Measurements from ENCODE around the gene TP53BP2.
"Not testable (repeated sequence)": the region's sequence is repeated elsewhere in the genome, so short reads cannot be mapped to it uniquely, and the experiment has no call there.

The TP53BP2 gene

GRCh38 chr1:223810586-223810985, 35.2 kb downstream of the TP53BP2 start:
- Histone ChIP-seq H3K4me1 (ENCODE audit: low read length) (peaks cover 4% of the 10 kb centered on the region; the same call in 1 of the 2 replicates), H3K9ac (ENCODE audit: low read length) (no peak overlapping the region), H3K79me2 (ENCODE audit: low read length) (peaks cover 24% of the 10 kb centered on the region), H3K4me3 (ENCODE audit: low read length) (no peak overlapping the region), H4K20me1 (ENCODE audit: insufficient read depth, low read length) (peaks cover 11% of the 10 kb centered on the region), H3K27ac (ENCODE audit: low read length) (no peak overlapping the region), H3K4me2 (ENCODE audit: low read length) (no peak overlapping the region), H3K9me3 (ENCODE audit: insufficient read depth, low read length) (no peaks in the 10 kb centered on the region), H3K36me3 (replicated peaks; ENCODE audit: low read depth, low read length) (peaks cover 56% of the 10 kb centered on the region), H3K27me3 (ENCODE audit: low read depth, low read length) (no peaks in the 10 kb centered on the region), H2AFZ (ENCODE audit: low read depth, low read length) (no peak overlapping the region)
- TF ChIP-seq EZH2phosphoT487 (IDR thresholded peaks at IDR 0.05; ENCODE audit: low read depth) (no peak), CTCF (IDR thresholded peaks at IDR 0.05; ENCODE audit: low read depth, low read length) (no peak)

GRCh38 chr1:223809905-223810304, 35.8 kb downstream of the TP53BP2 start:
- not testable (repeated sequence) for H4K20me1 ChIP-seq (ENCODE audit: insufficient read depth, low read length); H3K4me3 ChIP-seq (ENCODE audit: low read length); H3K9me3 ChIP-seq (ENCODE audit: insufficient read depth, low read length); H3K27ac ChIP-seq (ENCODE audit: low read length); H3K9ac ChIP-seq (ENCODE audit: low read length); H3K4me1 ChIP-seq (ENCODE audit: low read length); H2AFZ ChIP-seq (ENCODE audit: low read depth, low read length); H3K27me3 ChIP-seq (ENCODE audit: low read depth, low read length); H3K4me2 ChIP-seq (ENCODE audit: low read length)
- Histone ChIP-seq H3K36me3 (replicated peaks; ENCODE audit: low read depth, low read length) (peaks cover 57% of the 10 kb centered on the region), H3K79me2 (ENCODE audit: low read length) (peaks cover 18% of the 10 kb centered on the region)

GRCh38 chr1:223803211-223803610, 42.5 kb downstream of the TP53BP2 start:
- H3K27me3 ChIP-seq (ENCODE audit: low read depth, low read length) = no peaks in the 10 kb centered on the region
- no peak overlapping the region for H3K27ac ChIP-seq (ENCODE audit: low read length)
- H2AFZ ChIP-seq (ENCODE audit: low read depth, low read length) = no peak overlapping the region
- peaks cover 76% of the 10 kb centered on the region for H3K36me3 ChIP-seq (replicated peaks; ENCODE audit: low read depth, low read length)
- no peak for TF ChIP-seq CTCF (IDR thresholded peaks at IDR 0.05; ENCODE audit: low read depth, low read length)
- no peak for TF ChIP-seq EZH2phosphoT487 (IDR thresholded peaks at IDR 0.05; ENCODE audit: low read depth)
- H4K20me1 ChIP-seq (ENCODE audit: insufficient read depth, low read length) = no peaks in the 10 kb centered on the region
- H3K79me2 ChIP-seq (ENCODE audit: low read length) = peaks cover 2% of the 10 kb centered on the region; the same call in 1 of the 2 replicates
- H3K4me1 ChIP-seq (ENCODE audit: low read length) = no peaks in the 10 kb centered on the region
- no peak overlapping the region for H3K4me3 ChIP-seq (ENCODE audit: low read length)
- H3K9me3 ChIP-seq (ENCODE audit: insufficient read depth, low read length) = no peaks in the 10 kb centered on the region
- no peak overlapping the region for H3K9ac ChIP-seq (ENCODE audit: low read length)
- H3K4me2 ChIP-seq (ENCODE audit: low read length) = no peak overlapping the region

GRCh38 chr1:223802602-223803001, 43.1 kb downstream of the TP53BP2 start:
- Histone ChIP-seq H3K4me2 (ENCODE audit: low read length) (no peak overlapping the region), H4K20me1 (ENCODE audit: insufficient read depth, low read length) (no peaks in the 10 kb centered on the region), H3K9me3 (ENCODE audit: insufficient read depth, low read length) (no peaks in the 10 kb centered on the region), H3K27me3 (ENCODE audit: low read depth, low read length) (no peaks in the 10 kb centered on the region), H3K9ac (ENCODE audit: low read length) (no peak overlapping the region), H3K4me1 (ENCODE audit: low read length) (no peaks in the 10 kb centered on the region), H3K36me3 (replicated peaks; ENCODE audit: low read depth, low read length) (peaks cover 77% of the 10 kb centered on the region), H3K4me3 (ENCODE audit: low read length) (no peak overlapping the region), H3K79me2 (ENCODE audit: low read length) (no peaks in the 10 kb centered on the region; the same call in 1 of the 2 replicates), H3K27ac (ENCODE audit: low read length) (no peak overlapping the region), H2AFZ (ENCODE audit: low read depth, low read length) (no peak overlapping the region)
- TF ChIP-seq CTCF (IDR thresholded peaks at IDR 0.05; ENCODE audit: low read depth, low read length) (no peak), EZH2phosphoT487 (IDR thresholded peaks at IDR 0.05; ENCODE audit: low read depth) (no peak)

- Histone ChIP-seq H3K36me3 (replicated peaks; ENCODE audit: low read depth, low read length) (peaks cover 73% of the 10 kb centered on the region), H3K79me2 (ENCODE audit: low read length) (no peaks in the 10 kb centered on the region; the same call in 1 of the 2 replicates)
Observed at GRCh38 chr1:223802032-223802431, 43.7 kb downstream of the TP53BP2 start.

More at GRCh38 chr1:223802032-223802431, 43.7 kb downstream of the TP53BP2 start:
- H3K4me1 ChIP-seq (ENCODE audit: low read length) = no peaks in the 10 kb centered on the region
- H2AFZ ChIP-seq (ENCODE audit: low read depth, low read length) = no peak overlapping the region
- H3K4me2 ChIP-seq (ENCODE audit: low read length) = no peak overlapping the region
- H3K27me3 ChIP-seq (ENCODE audit: low read depth, low read length) = no peaks in the 10 kb centered on the region
- no peak for TF ChIP-seq CTCF (IDR thresholded peaks at IDR 0.05; ENCODE audit: low read depth, low read length)
- TF ChIP-seq EZH2phosphoT487 (IDR thresholded peaks at IDR 0.05; ENCODE audit: low read depth) = no peak
- H3K4me3 ChIP-seq (ENCODE audit: low read length) = no peak overlapping the region
- H3K9me3 ChIP-seq (ENCODE audit: insufficient read depth, low read length) = no peaks in the 10 kb centered on the region
- H3K9ac ChIP-seq (ENCODE audit: low read length) = no peak overlapping the region
- H3K27ac ChIP-seq (ENCODE audit: low read length) = no peak overlapping the region
- H4K20me1 ChIP-seq (ENCODE audit: insufficient read depth, low read length) = no peaks in the 10 kb centered on the region

Data from OCI-LY3 (cell line).